Thymus (tissue), 11 donors: ENCODE data around the gene KIF26A. TPM values are rescaled to one million over a fixed set of nuclear protein-coding genes. Genes with fewer than 3 reads are reported as not detected.

Experiments
- DNase-seq, 9 donors: peaks; one replicate each; pipeline ENCODE4 v3.0.0-alpha.2; 2013; ENCODE audit warnings: low spot score in 9 of 9, low read depth in 6 of 9, missing footprints in 1 of 9
- H3K27ac ChIP-seq, 2 donors: one replicate each; pipeline ENCODE4 v1.5.1; 2013; ENCODE audit warnings: control low read depth in 1 of 2, low read depth in 1 of 2, low read length in 1 of 2, mild to moderate bottlenecking in 1 of 2, moderate library complexity in 1 of 2
- H3K27me3 ChIP-seq, 2 donors: one replicate each; pipeline ENCODE4 v1.5.1; 2013; ENCODE audit warnings: low read length in 1 of 2; ENCODE audit not compliant: control insufficient read depth in 2 of 2, insufficient read depth in 1 of 2
- H3K36me3 ChIP-seq, 2 donors: one replicate each; pipeline ENCODE4 v1.5.1; 2013; ENCODE audit warnings: low read length in 1 of 2, mild to moderate bottlenecking in 1 of 2, moderate library complexity in 1 of 2; ENCODE audit not compliant: control insufficient read depth in 2 of 2, insufficient read depth in 2 of 2
- H3K4me1 ChIP-seq, 2 donors: one replicate each; pipeline ENCODE4 v1.5.1; 2013; ENCODE audit warnings: low read length in 2 of 2; ENCODE audit not compliant: control insufficient read depth in 2 of 2, insufficient read depth in 2 of 2
- H3K4me3 ChIP-seq, 2 donors: one replicate each; pipeline ENCODE4 v1.5.1; 2013; ENCODE audit warnings: low read length in 2 of 2, control low read depth in 1 of 2, mild to moderate bottlenecking in 1 of 2
- H3K9me3 ChIP-seq, 2 donors: one replicate each; pipeline ENCODE4 v1.5.1; 2013; ENCODE audit warnings: low read length in 1 of 2, mild to moderate bottlenecking in 1 of 2; ENCODE audit not compliant: control insufficient read depth in 2 of 2, insufficient read depth in 1 of 2
- WGBS: extraction: QIAGEN DNeasy Blood & Tissue Kit; methylation state at CpG from one replicate; pipeline ENCODE4 v1.1.7; 2013; 5-methylcytosine and 5-hydroxymethylcytosine counted together
- polyA plus RNA-seq: library from polyadenylated mRNA; stranded (reverse); fragments of 200-250 nt; gene quantifications from one replicate; pipeline ENCODE4 v1.2.3, GENCODE V29; 2013
- total RNA-seq: library from RNA; stranded (reverse); fragments of 120-200 nt; gene quantifications from one replicate; pipeline ENCODE4 v1.2.4, GENCODE V29; 2013
- donor health status: healthy.

The KIF26A gene
- total and polyA plus RNA-seq, 2 donors: 1.7 TPM

DNA sequence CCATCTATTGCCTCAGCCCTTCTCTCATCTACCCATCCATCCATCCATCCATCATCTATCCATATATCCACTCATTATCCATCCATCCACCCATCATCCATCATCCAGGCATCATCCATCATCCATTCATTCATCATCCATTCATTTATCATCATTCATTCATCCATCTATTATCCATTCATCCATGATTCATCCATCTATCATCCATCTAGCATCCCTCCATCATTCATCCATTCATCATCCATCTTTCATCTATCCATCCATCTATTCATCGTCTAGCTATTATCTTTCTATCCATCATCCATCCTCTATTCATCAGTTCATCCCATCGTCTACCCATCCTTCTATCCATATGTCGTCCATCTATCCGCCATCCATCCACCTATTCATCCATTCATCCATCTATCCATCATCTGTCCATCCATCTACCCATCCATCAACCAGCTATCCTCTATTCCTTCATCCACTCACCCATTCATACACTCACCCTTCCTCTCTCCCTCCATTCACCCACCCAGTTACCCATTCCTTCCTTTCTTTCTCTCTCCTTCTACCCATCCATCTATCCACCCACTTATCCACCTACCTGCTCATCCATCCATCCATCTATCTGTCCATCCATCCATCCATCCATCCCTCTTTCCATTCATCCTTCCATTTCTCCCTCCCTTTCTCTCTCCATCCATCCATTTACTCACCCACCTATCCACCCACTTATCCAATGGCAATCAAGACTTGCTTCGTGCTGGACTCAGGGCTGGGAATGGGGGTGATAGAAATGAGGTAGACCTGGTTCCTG, 59.3 kb downstream of the KIF26A start:
- Histone ChIP-seq H3K36me3 (no peaks in the 10 kb centered on the region), H3K4me3 (no peak overlapping the region), H3K27me3 (no peaks in the 10 kb centered on the region), H3K9me3 (no peaks in the 10 kb centered on the region), H3K27ac (no peak overlapping the region), H3K4me1 (no peaks in the 10 kb centered on the region)
- WGBS: 95% methylated on average over 5 of the region's 5 CpGs
- no peak for DNase-seq

DNA sequence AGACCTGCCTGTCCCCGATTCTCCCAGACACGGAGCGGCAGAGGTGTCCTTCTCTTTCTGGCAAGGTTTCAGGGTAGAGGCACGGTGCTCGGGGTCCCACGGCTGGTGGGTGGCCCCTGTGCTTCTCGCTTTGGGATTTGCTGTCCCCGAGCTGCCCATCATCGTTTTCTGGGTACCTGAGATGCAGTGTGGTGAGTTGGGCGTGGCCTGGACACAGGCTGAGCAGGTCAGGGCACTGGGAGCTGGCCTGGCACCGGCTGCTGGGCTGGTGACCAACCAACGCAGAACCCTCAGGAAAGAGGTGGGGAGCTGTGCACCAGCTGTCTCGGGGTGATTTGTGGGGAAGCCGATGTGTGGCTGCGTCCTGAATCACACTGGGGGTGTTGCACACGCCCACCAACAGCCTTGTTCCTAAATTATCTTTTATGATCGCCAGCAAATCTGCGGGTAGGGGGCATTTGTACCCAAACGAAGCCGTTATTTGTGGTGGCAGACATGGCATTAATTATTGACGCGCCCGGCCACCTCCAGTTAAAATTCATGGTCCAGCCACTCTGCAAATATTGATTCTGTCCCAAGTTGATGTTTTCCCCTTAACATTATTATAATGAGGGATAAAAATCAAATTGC, 61.0 kb downstream of the KIF26A start:
- no peak overlapping the region for H3K27ac ChIP-seq
- no peak overlapping the region for H3K4me3 ChIP-seq
- no peaks in the 10 kb centered on the region for H3K36me3 ChIP-seq
- no peak for DNase-seq
- no peaks in the 10 kb centered on the region for H3K9me3 ChIP-seq
- WGBS: 79% methylated on average over 23 of the region's 23 CpGs
- no peaks in the 10 kb centered on the region for H3K4me1 ChIP-seq
- H3K27me3 ChIP-seq: no peaks in the 10 kb centered on the region

DNA sequence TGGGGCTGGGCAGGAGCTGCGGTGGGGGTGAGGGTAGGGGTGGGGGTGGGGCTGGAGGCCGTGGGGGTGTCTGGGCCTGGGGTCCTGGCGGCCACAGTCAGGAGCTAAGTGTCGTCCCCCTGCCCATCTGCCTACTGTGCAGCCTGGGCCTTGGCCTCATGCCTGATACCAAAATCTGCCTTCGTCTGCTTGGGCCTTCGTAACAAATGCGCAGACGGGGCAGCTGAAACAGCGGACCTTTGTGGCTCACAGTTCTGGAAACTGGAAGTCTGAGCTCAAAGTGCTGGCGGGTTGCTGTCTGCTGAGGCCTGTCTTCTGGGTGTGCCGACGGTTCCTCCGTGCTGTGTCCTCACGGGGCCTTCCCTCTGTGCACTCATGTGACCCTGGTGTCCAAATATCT, 61.7 kb downstream of the KIF26A start:
- Histone ChIP-seq H3K36me3 (no peaks in the 10 kb centered on the region), H3K4me1 (no peaks in the 10 kb centered on the region), H3K27me3 (no peaks in the 10 kb centered on the region), H3K27ac (no peak overlapping the region), H3K9me3 (no peaks in the 10 kb centered on the region), H3K4me3 (no peak overlapping the region)
- WGBS: 86% methylated on average over 14 of the region's 14 CpGs
- DNase-seq: no peak

DNA sequence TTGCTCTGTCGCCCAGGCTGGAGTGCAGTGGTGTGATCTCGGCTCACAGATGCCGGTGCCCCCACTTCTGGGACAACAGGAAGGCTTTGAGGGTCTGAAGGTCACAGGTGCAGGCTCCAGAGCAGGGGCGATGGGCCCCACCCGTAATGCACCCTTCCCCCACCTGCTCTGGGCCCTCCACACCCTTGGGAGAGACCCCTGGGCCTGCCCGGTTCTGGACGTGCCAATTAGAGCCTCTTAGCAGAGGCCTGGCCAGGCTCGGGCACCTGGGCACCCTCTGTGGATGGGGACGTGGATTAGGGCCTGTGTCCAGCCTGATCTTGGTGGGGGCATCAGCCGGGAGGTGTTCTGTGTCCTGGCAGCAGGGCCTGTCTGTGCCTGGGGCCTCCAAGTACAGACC, 62.2 kb downstream of the KIF26A start:
- no peaks in the 10 kb centered on the region for H3K27me3 ChIP-seq
- no peaks in the 10 kb centered on the region for H3K9me3 ChIP-seq
- no peaks in the 10 kb centered on the region for H3K36me3 ChIP-seq
- H3K4me3 ChIP-seq: no peak overlapping the region
- DNase-seq: no peak
- no peak overlapping the region for H3K27ac ChIP-seq
- no peaks in the 10 kb centered on the region for H3K4me1 ChIP-seq
- 95% methylated on average over 10 of the region's 10 CpGs for whole genome bisulfite sequencing

DNA sequence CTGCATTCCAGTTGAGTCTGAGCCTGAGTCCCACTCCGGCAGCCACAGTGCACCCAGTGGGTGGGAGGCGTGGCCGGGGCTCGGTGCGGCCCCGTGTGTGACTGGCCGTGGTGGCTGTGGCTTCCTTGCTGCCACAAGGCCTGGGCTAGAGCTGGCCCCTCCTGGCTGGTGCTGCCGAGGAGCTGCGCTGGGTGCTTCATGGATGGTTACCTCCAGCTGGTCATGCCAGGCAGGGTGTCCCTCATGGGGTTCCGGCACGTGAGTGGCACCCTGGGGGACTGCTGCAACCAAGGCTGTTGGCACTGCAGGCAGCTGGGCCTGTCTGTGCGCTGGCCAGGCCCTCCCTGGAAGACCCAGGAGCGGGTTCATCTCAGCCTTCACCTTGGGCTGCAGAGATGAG, 62.7 kb downstream of the KIF26A start:
- DNase-seq: no peak
- no peak overlapping the region for H3K27ac ChIP-seq
- H3K4me1 ChIP-seq: no peaks in the 10 kb centered on the region
- H3K27me3 ChIP-seq: no peaks in the 10 kb centered on the region
- no peak overlapping the region for H3K4me3 ChIP-seq
- H3K36me3 ChIP-seq: no peaks in the 10 kb centered on the region
- no peaks in the 10 kb centered on the region for H3K9me3 ChIP-seq
- WGBS: 93% methylated on average over 13 of the region's 13 CpGs

DNA sequence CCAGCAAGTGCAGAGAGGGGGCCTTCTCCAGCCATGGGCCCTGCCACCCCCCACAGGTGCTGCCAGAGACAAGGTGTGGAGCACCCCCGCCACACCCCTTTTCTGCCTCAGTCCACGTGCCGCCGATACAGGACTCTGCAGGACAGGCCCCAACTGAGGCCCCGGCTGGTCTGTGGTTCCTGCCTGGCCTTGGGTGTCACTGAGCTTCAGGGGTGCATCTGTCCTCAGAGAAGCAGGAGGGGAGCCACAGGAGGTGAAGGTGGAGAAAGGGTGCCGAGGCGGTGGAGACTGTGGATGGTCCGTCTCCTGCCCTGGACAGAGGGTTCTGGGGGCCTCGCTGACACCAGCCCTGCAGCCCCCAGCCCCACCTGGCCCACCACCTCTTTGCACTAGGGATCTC, 63.1 kb downstream of the KIF26A start:
- no peaks in the 10 kb centered on the region for H3K4me1 ChIP-seq
- H3K27me3 ChIP-seq: no peaks in the 10 kb centered on the region
- H3K4me3 ChIP-seq: no peak overlapping the region
- no peak for DNase-seq
- H3K27ac ChIP-seq: no peak overlapping the region
- 92% methylated on average over 9 of the region's 9 CpGs for WGBS
- no peaks in the 10 kb centered on the region for H3K9me3 ChIP-seq
- no peaks in the 10 kb centered on the region for H3K36me3 ChIP-seq

DNA sequence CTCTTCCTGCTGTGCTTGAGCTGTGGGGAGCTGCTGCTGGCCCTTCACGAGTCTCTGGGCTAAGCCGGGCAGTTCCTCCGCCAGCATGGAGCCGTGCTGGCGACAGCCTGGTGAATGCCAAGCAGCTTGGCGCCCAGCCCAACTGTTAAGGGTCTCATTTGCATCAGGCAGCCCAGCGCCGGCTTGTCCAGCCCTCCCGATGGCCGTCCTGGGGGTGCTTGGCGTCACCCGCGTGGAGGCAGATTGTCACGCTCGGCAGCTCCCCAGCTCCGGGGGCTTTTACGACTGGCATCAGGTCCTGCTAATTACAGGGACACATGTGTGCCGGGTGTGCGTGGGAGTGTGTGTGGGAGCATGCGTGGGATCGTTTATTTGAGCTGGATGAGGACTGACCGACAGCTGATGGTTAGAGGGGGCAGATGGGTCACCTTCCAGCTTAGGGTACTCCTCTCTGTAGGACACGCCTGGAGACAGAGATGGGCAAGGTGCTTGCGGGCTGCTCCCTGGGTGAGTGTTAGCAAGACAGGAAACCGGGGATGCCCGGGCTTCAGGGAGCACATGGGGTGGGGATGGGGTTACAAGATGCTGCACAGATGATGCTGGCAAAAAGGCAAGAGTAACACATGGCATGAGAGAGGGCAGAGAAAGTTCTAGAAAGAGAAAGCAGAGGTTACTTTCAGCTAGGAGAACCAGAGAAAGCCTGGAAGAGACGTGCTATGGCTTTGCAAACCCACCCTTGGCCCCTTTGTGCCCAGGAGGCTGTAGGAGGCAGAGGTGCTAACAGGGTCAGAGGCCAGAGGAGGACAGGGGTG, 64.1 kb downstream of the KIF26A start:
- DNase-seq: no peak
- no peaks in the 10 kb centered on the region for H3K4me1 ChIP-seq
- 82% methylated on average over 27 of the region's 27 CpGs for WGBS
- H3K27ac ChIP-seq: no peak overlapping the region
- no peak overlapping the region for H3K4me3 ChIP-seq
- H3K9me3 ChIP-seq: no peaks in the 10 kb centered on the region
- no peaks in the 10 kb centered on the region for H3K36me3 ChIP-seq
- H3K27me3 ChIP-seq: no peaks in the 10 kb centered on the region

DNA sequence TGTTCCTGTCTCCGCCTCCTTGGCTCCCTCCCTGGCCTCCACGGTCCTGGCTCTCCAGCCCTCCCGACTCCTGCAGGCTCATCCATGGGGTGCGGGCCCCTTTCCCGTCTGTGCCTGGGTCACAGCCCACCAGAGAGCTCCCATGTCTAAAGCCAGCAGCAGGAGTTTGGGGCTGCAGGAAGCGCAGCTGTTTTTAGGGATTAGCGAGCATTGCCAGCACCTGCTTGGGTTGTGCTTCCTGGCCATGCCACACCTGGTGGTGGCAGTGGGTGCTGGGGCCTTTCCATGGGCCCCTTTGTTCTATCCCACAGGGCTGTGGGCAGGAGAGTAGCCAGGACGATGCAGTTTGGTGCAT, 64.7 kb downstream of the KIF26A start:
- H3K27ac ChIP-seq: no peak overlapping the region
- no peaks in the 10 kb centered on the region for H3K4me1 ChIP-seq
- H3K27me3 ChIP-seq: no peaks in the 10 kb centered on the region
- 76% methylated on average over 8 of the region's 8 CpGs for WGBS
- H3K36me3 ChIP-seq: no peaks in the 10 kb centered on the region
- H3K4me3 ChIP-seq: no peak overlapping the region
- no peak for DNase-seq
- no peaks in the 10 kb centered on the region for H3K9me3 ChIP-seq

DNA sequence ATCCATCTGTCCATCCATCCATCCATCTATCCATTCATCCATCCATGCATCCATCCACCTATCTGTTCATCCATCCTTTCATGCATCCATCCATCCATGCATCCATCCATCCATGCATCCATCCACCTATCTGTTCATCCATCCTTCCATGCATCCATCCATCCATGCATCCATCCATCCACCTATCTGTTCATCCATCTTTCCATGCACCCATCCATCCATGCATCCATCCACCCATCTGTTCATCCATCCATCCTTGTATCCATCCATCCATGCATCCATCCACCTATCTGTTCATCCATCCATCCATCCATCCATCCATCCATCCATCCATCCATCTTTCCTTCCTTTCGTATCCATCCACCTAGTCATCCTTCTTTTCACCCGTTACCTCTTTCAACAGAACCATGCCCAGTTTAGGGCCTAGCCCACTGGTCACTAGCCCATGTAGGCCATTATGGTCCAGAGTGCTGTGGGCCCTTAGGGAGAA, 66.3 kb downstream of the KIF26A start:
- Histone ChIP-seq H3K27ac (no peak overlapping the region), H3K27me3 (no peaks in the 10 kb centered on the region), H3K4me3 (no peak overlapping the region), H3K36me3 (no peaks in the 10 kb centered on the region), H3K9me3 (no peaks in the 10 kb centered on the region), H3K4me1 (no peaks in the 10 kb centered on the region)
- WGBS: 96% methylated on average over 2 of the region's 2 CpGs
- DNase-seq: no peak
